ENCODE data around the gene SPRYD3.

Gene SPRYD3

GRCh38 chr12:53046655-53047220 is 32.5 kb downstream of the SPRYD3 start:
- H3K9me3 ChIP-seq (ENCODE audit: control insufficient read depth, insufficient read depth, low read length) = no peaks in the 10 kb centered on the region
- peak overlapping the region; percentile 91 for H3K4me3 ChIP-seq (ENCODE audit: low read length)
- no peaks in the 10 kb centered on the region for H3K36me3 ChIP-seq (ENCODE audit: control insufficient read depth, low read length)
- H3K4me2 ChIP-seq (ENCODE audit: low read length) = peak overlapping the region; percentile 98
- H3K27ac ChIP-seq (ENCODE audit: low read depth, low read length) = no peak overlapping the region
- H3K79me2 ChIP-seq (ENCODE audit: control insufficient read depth, low read length) = no peaks in the 10 kb centered on the region
- H3K9me2 ChIP-seq (replicated peaks; ENCODE audit: control insufficient read depth, low read length) = no peaks in the 10 kb centered on the region
- no peak for TF ChIP-seq EZH2phosphoT487 (IDR thresholded peaks at IDR 0.05; ENCODE audit: borderline replicate concordance, low read length)
- no peak for TF ChIP-seq CTCF (IDR thresholded peaks at IDR 0.05; ENCODE audit: low read depth, low read length, poor library complexity, severe bottlenecking)
- peaks cover 22% of the 10 kb centered on the region for H3K4me1 ChIP-seq (ENCODE audit: control insufficient read depth, low read length)
- H3F3A ChIP-seq (ENCODE audit: control insufficient read depth, insufficient read depth) = peaks cover 20% of the 10 kb centered on the region
- H3K27me3 ChIP-seq (ENCODE audit: control insufficient read depth, low read length) = 0 out of 2 replicates have a peak, but pooled peaks cover 3% of the 10 kb centered on the region
- H4K20me1 ChIP-seq (ENCODE audit: control insufficient read depth, insufficient read depth, low read depth, low read length) = no peaks in the 10 kb centered on the region

- no peak overlapping the region for H3K27ac ChIP-seq (ENCODE audit: low read depth, low read length)
Observed at GRCh38 chr12:53045696-53046045, 33.5 kb downstream of the SPRYD3 start.

GRCh38 chr12:53044896-53045695 is 34.1 kb downstream of the SPRYD3 start:
- no peak for TF ChIP-seq EZH2phosphoT487 (IDR thresholded peaks at IDR 0.05; ENCODE audit: borderline replicate concordance, low read length)
- no peak for TF ChIP-seq CTCF (IDR thresholded peaks at IDR 0.05; ENCODE audit: low read depth, low read length, poor library complexity, severe bottlenecking)
- H3K36me3 ChIP-seq (ENCODE audit: control insufficient read depth, low read length) = peaks cover 8% of the 10 kb centered on the region
- 0 out of 2 replicates have a peak, but pooled peaks cover 3% of the 10 kb centered on the region for H3K27me3 ChIP-seq (ENCODE audit: control insufficient read depth, low read length)
- H3K79me2 ChIP-seq (ENCODE audit: control insufficient read depth, low read length) = no peaks in the 10 kb centered on the region
- peaks cover 20% of the 10 kb centered on the region for H3F3A ChIP-seq (ENCODE audit: control insufficient read depth, insufficient read depth)
- H3K9me3 ChIP-seq (ENCODE audit: control insufficient read depth, insufficient read depth, low read length) = no peaks in the 10 kb centered on the region
- no peak overlapping the region for H3K4me3 ChIP-seq (ENCODE audit: low read length)
- no peak overlapping the region for H3K27ac ChIP-seq (ENCODE audit: low read depth, low read length)
- H3K9me2 ChIP-seq (replicated peaks; ENCODE audit: control insufficient read depth, low read length) = no peaks in the 10 kb centered on the region
- H4K20me1 ChIP-seq (ENCODE audit: control insufficient read depth, insufficient read depth, low read depth, low read length) = no peaks in the 10 kb centered on the region
- peaks cover 22% of the 10 kb centered on the region for H3K4me1 ChIP-seq (ENCODE audit: control insufficient read depth, low read length)
- no peak overlapping the region for H3K4me2 ChIP-seq (ENCODE audit: low read length)

More at GRCh38 chr12:53045696-53046045, 33.5 kb downstream of the SPRYD3 start:
- Histone ChIP-seq H3K4me2 (ENCODE audit: low read length) (peak overlapping the region; percentile 98), H3K4me1 (ENCODE audit: control insufficient read depth, low read length) (peaks cover 22% of the 10 kb centered on the region), H3K79me2 (ENCODE audit: control insufficient read depth, low read length) (no peaks in the 10 kb centered on the region), H3K9me2 (replicated peaks; ENCODE audit: control insufficient read depth, low read length) (no peaks in the 10 kb centered on the region), H3K9me3 (ENCODE audit: control insufficient read depth, insufficient read depth, low read length) (no peaks in the 10 kb centered on the region), H3K36me3 (ENCODE audit: control insufficient read depth, low read length) (peaks cover 5% of the 10 kb centered on the region), H4K20me1 (ENCODE audit: control insufficient read depth, insufficient read depth, low read depth, low read length) (no peaks in the 10 kb centered on the region), H3F3A (ENCODE audit: control insufficient read depth, insufficient read depth) (peaks cover 20% of the 10 kb centered on the region), H3K4me3 (ENCODE audit: low read length) (peak overlapping the region; percentile 91; the same call in 1 of the 2 replicates), H3K27me3 (ENCODE audit: control insufficient read depth, low read length) (0 out of 2 replicates have a peak, but pooled peaks cover 3% of the 10 kb centered on the region)
- TF ChIP-seq EZH2phosphoT487 (IDR thresholded peaks at IDR 0.05; ENCODE audit: borderline replicate concordance, low read length) (no peak), CTCF (IDR thresholded peaks at IDR 0.05; ENCODE audit: low read depth, low read length, poor library complexity, severe bottlenecking) (no peak)
